Hematopoietic multipotent progenitor cell treated with erythropoietin and hydrocortisone succinate and interleukin-3 and kit ligand, for 4 days (in vitro differentiated cells): Measurements from ENCODE around the gene PXYLP1.
A peak's percentile ranks its signal among the peaks of the same experiment; 100 is the strongest.

ENCODE experiments used
- DNase-seq: peaks from one replicate; pipeline ENCODE4 v3.0.0-alpha.2; 2015

Gene PXYLP1

DNA sequence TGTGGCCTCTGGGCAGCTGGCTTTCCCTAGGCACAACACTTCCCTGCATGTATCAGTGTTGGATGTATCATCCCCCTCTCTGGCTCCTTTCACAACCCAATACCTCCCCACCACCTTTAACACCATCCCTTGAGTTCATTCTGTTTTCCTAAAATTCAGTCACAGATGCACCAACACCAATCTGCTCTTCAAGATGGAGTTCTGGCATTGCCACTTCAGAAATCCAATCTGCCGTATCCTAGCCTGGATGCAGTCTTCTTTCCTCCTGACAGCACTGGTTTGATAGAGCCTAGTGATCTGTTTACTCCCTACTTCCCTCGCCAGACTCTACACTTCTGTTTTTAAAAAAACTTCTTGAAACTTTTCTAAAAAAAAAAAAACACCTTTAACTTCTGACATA lies 21.7 kb downstream of the PXYLP1 start:
- no peak for DNase-seq

- no peak for DNase-seq
Measured at GRCh38 chr3:141253811-141254210, 22.2 kb downstream of the PXYLP1 start.

DNA sequence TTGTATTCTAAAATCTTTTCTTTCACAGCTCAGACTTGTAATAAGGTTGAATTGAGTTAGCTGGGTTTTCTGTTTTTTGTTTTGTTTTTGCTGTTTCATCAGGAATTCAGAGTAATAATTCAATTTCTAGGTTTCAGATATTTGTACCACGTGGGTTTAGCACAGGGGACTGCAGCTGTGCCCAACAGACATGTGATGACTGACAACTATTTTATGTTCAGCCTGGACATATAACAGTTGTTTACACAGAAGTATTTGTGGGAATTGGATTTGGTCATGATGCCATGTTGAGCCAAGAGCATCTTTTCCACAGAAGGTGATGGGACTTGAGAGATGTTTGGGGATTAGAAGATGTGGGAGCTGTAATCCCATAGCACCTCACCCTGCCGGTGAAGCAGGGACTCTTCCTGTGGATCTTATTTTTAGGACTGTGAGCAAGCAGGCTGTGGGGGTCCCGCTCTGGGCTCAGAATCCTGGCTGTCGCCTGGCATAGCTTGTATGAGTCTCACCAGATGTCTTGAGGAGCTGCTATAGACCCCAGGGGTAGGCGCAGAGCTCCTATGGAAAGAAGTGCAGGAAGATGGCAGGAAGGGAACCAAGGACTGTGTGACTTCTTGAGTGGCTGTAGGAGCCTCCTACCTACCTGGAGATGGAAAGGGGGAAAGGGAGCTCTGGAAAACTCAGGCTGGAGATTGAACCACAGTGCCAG lies 23.7 kb downstream of the PXYLP1 start:
- DNase-seq = no peak

- peak; percentile 21 for DNase-seq
Measured at GRCh38 chr3:141255846-141256261, 24.2 kb downstream of the PXYLP1 start.

- DNase-seq = no peak
Measured at GRCh38 chr3:141256820-141257219, 25.2 kb downstream of the PXYLP1 start.

GRCh38 chr3:141257961-141258360 lies 26.3 kb downstream of the PXYLP1 start:
- no peak for DNase-seq

DNA sequence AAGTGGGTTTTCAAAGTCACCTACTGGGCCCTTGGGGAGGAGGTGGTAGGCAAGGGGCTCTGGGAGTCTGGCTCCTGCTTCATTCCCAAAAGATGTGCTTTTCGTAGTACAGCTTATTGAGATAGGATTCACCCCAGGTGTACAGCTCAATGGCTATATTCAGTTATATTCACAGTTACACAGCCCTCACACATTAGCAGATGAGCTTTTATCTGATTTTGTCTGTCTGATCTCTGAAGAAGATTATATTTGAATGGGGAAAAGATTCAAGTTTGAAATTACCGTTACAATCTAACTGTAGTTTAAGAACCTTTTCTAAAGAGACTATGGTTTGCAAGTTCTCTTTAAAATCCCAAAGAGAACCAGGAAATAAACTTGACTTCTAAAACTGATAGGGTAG lies 27.3 kb downstream of the PXYLP1 start:
- DNase-seq = no peak

DNA sequence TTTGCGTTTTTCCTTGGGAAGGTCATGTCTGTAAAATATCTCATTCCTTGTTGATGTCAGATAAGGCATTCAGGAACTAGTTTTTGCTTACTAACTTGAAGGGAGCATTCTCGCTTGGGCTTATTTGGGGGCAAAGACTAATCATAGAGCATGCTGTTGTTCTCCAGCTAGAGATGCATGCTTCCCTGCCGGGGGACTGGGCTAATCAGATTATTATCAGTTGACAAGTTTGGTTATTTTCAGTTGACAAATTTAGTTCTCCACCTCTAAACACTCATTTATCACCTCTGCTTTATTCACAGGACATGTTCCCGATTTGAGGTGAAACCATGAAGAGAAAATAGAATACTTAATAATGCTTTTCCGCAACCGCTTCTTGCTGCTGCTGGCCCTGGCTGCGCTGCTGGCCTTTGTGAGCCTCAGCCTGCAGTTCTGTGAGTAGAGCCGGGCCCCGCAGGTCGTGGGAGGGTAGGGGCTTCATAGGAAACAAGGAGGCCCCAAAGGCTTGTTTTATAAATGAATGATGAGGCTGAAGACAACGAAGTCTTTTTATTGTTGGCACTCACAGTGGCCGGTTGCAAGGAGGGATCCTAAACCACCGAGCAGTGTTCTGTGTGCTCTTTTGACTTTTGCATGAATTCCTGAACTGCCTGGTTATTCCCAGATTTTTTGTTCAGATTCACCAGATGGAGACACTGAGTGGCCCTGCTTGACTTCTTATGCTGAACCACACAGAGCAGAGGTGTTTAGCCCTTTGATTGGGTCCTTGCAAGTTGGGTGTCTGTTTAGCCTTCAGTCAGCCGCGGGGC lies 28.4 kb downstream of the PXYLP1 start:
- no peak for DNase-seq

DNA sequence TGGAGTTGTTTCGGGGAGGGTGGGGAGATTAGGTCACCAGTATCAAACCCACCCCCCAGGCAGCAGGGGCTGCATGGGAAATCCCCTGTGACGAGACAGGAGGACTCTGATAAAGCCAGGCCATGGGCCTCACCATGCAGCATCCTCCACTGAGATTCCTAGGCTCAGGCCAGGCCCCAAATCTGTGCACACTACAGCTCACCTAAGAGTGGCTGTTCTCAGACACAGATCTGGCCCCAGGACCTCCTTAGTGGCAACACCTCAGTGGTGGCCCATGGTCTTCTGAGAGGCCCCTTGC lies 29.0 kb downstream of the PXYLP1 start:
- no peak for DNase-seq

DNA sequence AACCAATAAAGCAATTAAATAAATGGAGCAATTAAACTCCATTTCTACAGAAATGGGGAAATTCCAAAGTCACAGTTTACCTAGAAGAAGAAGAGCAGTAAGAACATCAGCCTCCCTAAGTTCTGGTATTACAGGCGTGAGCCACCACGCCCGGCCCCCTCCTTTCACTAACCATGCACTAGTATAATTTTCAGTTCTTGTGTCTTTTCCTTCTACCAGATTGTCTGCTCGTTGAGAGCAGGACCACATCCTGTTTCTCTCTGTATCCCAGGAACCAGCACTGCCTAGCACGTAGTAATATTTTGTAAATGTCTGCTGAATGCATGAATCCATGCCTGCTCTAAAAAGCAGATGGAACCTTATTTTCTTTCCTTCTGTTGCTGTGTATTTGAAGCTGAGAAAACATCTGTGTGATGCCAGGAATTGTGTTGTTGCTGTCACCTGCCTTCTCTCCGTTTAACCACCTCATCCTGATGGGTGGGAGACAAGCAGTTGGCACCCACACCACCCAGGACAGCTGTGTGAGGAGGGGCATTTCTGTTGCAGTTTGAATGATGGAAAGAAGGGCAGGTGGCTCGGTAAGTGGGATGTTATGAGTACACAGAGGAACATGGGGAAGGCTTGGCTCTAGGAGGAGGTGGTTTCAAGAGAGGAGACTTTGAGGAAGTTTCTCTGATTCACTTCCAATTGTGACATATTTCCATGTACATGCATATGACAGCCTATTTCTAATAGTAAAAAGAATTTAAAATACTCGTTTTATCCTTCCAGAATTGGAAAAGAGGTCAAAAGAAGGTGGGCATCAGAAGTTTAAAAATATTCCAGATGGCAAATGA lies 30.1 kb downstream of the PXYLP1 start:
- DNase-seq = no peak

DNA sequence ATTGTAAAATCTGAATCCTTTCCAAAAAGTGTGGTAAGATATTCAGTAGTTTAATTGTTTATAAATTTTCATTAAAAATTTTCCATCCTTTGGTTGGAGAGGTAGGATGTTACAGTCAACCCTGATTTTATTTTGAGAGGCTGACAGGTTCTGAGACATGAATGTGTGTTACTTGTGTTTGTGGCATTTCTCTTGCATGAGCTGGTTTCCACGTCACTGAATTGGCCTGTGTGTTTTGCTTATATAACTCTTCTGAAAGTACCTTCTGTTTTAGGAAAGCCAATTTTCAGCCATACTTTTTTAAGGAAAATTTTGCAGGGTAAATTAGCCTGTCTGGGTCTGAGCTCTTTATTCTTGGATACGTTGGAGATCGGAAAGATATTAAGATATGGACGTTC lies 30.7 kb downstream of the PXYLP1 start:
- no peak for DNase-seq

- DNase-seq = no peak
Measured at GRCh38 chr3:141266186-141266585, 34.6 kb downstream of the PXYLP1 start.

- DNase-seq = peak; percentile 28
Measured at GRCh38 chr3:141266797-141267555, 35.4 kb downstream of the PXYLP1 start.

DNA sequence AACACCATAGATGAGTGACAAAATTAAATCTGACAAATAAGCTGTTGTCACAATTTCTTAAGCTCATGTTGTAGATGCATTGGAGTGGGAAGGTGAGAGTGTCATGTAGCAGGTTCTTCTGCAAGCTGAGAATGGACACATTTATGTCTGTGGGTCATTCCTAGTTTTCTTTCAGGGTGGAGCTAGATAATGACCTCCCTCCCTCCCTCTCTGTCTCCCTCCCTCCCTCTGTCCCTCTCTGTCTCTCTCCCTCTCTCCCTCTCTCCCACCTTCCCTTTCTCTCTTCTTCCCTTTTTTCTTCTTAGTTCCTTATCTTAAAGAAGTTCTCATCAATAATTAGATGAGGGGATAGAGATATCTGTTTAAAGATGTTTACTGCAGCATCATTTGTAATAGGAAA lies 36.0 kb downstream of the PXYLP1 start:
- DNase-seq = no peak

- peak; percentile 14 for DNase-seq
Measured at GRCh38 chr3:141268306-141268705, 36.7 kb downstream of the PXYLP1 start.

GRCh38 chr3:141268791-141269190 lies 37.2 kb downstream of the PXYLP1 start:
- DNase-seq = no peak

DNA sequence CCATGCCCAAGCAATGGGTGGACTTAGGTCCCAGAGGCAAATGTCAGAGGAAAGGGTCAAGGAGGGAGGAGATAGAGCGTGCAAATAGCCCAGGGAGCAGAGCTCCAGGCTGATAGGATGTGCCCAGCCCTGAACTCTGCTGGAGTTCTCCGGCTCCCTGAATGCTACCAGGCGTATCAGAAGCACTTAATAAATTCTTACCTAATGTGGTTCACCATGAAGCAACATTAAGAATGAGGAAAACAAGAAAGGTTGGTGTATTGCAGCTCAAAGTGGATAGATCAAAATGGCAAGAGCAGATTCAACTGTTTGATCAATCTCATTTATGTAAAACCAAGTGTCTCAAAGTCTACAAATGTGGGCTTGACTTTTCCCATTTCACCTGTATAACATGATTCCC lies 38.3 kb downstream of the PXYLP1 start:
- no peak for DNase-seq

DNA sequence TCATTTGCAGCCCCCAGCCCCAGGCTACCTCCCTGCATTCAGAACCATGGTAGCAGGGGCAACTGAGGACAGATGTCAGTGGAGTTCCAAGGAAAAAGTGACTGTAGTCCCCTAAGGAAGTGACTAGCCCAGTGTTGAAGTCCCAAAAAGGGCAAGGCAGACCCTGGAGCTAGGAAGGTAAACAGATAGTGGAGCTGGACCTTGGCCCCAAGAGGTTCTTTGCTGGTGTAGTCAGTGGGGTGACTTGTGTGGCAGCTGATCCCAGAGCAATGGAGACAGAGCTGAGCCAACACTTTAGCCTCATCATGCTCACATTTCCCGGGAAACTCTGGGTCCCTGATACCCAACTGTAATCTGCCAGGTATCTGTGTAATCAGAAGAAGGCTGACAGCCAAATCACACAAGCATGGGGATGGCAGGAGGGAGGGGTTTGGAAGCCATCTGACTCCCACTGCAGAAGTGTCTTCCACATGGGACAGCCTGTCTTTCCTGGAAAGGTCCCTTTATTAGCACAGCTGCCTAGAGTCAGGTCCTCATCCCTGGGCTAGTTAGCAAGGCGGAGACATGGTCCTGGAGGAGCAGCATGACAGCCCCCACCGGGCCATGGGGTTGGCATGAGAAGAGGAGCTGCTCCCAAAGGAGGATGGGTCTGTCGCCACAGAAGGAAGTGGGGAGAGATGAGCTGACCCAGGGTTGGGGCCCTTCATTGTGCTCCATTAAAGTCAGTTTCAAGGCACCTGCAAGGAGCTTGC lies 39.8 kb downstream of the PXYLP1 start:
- DNase-seq = no peak

DNA sequence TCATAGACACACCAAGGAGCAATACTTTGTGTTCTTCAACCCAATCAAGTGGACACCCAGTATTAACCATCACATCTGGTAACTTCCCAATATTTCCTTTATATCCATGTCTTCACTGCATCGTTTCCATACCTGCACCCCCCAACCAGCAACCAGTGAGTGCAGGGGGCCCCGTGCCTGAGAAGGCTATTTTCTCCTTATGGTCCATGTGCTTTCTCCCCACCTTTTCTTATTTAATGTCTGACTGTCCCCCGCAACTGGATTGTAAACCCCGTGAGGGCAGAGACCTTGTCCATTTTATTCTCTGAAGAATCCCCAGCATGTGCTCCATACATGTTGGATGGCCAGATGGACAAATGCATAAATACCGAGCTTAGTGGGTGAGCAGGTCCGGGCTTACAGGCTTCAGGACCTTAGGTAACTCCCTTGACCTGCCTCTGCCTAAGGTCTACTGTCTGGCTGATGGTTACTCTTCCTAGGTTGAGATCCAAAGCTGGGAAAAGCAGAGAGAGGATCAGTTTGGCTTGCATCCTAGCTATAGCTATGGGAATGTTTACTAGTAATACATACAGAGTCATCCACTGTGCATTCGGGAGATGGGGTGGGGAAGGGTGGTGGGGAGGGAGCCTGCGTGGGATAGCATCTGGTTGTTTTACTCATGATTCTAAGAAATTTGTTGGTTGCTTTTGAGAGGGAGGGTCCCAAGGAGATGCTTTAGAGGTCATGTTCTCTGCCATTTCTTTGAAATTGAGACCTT lies 41.5 kb downstream of the PXYLP1 start:
- DNase-seq = no peak

GRCh38 chr3:141273700-141274410 lies 42.2 kb downstream of the PXYLP1 start:
- DNase-seq = no peak
